HG02884 (cell line): ENCODE results near the gene MINDY3.
"Not testable (repeated sequence)": the region's sequence is repeated elsewhere in the genome, so short reads cannot be mapped to it uniquely, and the experiment has no call there.

ENCODE experiments used
- ATAC-seq: cut with Tn5 transposase; IDR thresholded peaks from one replicate; pipeline ENCODE4 v1.9.1; 2021; ENCODE audit warnings: mild to moderate bottlenecking, moderate library complexity; ENCODE audit not compliant: unreplicated experiment

Gene MINDY3

DNA sequence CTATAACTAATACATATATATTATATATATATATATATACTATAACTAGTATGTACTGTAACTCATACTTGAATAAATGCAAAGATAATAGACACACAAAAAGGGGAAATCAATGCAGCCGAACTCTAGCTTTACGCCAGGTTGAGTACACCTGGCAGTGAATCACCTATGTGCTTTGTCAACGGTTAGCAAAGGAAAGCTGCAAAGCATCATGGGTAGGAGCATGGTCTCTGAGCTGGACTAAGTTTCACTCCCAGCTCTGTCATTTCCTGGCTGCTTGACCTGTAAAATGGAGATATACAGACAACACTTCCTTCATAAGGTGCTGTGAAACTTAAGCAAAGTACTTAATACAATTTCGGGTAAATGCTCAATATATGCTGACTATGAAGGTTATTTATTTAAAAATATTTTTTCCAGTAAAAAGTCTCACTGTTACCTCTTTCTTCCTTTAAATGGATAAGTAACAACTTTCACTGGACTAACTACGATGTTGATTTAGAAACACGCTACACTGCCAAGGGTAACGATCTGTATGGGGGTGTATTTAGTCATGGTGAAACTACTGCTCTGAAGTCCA, 78.8 kb downstream of the MINDY3 start:
- ATAC-seq, result no peak

DNA sequence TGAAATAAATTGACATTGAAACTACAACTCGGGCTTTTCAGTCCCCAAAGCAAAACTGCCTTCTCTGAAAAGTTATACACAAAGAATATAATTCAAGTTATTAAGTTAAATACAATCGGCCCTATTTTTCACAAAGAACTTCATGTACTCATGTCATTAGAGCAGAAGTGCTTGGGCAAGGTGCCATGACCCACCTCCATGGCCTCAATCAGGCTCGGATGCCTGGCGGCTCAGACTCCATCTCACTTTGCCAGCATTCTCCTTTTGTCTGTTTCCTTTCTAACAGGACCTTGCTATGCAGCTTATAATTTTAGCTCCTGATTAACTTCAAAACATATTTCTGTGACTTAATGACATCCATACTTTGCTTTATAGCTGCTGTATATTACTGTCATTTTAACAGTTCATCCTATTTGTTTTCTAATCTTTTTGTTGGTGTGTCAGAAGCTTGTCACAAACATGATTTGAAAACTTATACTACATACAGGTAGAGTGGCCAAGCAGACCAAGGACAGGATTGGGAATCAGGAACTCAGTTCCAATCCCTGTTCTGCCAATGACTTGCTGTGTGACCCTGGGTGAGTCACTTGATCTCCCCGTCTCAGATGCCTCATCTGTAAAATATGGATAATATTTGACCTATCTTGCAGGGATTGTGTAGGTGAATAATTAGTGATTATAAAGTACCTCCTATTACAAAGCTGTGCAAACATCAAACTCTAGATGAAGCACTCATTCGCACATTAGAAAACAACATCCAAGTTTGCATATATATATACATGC, 79.8 kb downstream of the MINDY3 start:
- ATAC-seq, result no peak

DNA sequence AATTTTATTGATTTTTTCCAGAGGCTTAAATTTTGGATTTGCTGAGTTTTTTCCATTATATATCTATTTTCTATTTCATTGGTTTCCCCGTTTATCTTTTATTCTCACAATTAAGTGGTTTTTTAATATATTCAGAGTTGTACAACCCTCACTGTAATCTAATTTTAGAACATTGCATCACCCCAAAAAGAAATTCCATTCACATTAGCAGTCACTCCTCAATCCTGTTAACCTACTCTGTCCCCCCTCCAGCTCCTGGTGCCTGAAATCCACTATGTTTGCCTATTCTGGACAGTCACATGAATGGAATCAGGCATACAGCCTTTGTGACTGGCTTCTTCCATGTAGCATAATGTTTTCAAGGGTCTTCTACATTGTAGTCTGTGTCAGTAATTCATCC, 84.8 kb downstream of the MINDY3 start:
- no peak for ATAC-seq

DNA sequence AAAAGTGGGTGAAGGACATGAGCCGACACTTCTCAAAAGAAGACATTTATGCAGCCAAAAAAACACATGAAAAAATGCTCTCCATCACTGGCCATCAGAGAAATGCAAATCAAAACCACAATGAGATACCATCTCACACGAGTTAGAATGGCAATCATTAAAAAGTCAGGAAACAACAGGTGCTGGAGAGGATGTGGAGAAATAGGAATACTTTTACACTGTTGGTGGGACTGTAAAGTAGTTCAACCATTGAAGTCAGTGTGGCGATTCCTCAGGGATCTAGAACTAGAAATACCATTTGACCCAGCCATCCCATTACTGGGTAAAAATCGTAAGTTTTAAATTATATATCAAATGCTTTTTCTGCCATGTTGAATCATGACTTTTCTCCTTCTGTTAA, 85.8 kb downstream of the MINDY3 start:
- ATAC-seq, result not testable (repeated sequence)

DNA sequence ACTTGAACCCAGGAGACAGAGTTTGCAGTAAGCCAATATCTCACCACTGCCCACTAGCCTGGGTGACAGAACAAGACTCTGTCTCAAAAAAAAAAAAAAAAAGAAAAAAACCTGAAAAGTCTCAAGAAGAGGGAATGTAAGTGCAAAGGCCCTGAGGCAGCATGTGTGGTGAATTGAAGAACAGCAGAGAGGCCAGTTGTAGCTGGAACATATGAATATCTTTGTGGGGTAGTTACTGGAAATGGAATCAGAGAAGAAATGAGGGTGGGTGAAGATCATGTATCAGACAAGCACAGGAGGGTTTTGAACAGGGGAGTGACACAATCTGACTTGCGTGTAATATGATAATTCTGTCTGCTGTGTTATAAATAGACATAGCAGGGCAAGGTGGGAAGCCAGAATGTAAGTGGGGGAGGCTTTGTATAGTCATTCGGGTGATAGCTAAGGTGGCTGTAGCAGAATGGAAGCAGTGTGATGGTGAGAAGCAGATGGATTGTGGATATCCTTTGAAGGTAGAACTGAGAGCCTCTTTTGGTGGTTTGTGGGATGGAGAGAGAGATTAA, 95.3 kb downstream of the MINDY3 start:
- no peak for ATAC-seq

DNA sequence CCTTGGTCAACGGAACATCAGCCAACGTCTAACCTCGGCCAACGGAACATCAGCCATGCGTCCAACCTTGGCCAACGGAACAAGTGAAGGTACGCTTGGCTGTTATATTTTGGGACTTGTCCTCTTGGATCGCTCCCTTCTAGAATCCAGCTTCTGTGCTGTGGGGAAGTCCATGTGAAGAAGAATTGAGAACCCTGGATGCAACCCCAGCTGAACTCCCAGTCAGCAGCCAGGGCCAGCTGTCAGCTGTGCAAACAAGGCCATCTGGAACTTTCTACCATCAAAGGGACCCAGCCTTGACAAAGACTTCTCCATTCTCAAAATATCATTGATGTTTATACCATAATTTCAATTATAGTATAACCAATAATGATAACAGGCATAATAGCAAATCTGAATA, 97.3 kb downstream of the MINDY3 start:
- ATAC-seq, result no peak

DNA sequence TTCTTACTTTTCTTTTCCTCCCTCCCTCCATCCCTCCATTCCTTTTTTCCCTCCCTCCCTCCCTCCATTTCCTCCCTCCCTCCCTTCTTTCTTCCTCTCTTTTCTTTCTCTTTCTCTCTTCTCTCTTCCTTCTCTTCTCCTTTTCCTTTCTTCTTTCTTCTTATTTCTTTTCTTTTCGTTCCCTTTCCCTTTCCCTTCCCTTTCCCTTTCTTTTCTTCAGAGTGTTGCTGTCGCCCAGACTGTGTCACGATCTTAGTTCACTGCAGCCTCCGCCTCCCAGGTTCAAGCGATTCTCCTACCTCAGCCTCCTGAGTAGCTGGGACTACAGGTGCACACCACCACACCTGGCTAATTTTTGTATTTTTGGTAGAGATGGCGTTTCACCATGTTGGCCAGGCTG, 98.1 kb downstream of the MINDY3 start:
- not testable (repeated sequence) for ATAC-seq

DNA sequence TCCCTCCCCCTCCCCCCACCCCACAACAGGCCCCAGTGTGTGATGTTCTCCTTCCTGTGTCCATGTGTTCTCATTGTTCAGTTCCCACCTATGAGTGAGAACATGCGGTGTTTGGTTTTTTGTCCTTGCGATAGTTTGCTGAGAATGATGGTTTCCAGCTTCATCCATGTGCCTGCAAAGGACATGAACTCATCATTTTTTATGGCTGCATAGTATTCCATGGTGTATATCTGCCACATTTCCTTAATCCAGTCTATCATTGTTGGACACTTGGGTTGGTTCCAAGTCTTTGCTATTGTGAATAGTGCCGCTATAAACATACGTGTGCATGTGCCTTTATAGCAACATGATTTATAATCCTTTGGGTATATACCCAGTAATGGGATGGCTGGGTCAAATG, 99.1 kb downstream of the MINDY3 start:
- not testable (repeated sequence) for ATAC-seq

DNA sequence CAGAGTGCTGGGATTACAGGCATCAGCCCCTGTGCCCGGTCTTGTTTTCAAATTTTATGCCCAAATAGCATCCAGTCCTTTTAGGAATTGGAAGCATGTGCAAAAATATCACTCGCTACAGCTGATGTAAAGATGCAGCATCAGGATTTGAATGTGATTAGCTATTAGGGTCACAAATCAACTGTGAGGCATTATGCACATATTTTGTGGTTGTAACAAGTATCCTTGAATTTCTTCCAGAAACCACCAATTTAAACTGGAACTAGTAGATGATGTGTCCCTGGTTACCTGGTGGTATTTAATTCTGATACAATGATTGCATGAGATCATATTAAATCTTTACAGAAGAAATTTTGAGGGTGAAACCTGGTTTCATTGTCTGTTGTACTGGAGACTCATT, 99.6 kb downstream of the MINDY3 start:
- no peak for ATAC-seq

DNA sequence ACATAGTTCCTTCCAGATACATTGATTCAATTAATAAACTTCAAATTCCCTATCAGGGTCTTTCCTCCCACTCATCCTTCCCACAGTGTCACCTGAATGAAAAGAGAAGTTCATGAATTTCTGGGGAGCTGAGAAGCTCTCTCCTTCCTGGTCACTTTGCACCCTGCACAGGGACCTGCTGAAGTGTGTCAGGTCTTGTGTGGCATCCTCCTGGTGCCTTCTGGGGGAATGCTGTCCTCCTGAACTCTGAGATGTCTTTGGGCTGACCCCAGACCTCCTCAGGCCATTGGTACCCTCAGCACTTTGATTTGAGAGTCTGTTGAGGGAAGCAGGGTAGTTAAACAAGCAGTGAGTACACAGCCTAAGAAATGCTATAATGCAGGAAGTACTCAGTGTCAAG, 101.0 kb downstream of the MINDY3 start:
- no peak for ATAC-seq

DNA sequence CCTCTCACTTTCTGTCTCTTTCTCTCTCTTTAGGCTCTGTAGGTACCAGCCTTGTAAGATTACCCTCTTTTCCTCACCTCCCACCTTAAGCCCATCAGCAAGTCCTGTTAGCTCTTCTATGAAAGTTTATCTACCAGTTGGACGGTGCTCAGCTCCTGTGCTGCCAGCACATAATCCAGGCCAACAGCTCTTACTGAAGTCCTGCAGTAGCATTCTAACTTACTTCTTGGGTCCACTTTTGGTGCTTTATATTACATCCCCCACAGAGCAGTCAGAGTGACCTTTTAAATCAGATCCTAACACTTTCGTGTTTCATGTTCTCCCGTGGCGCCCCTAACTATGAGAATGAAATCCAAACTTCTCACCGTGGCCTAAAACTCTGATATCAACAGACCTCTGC, 101.7 kb downstream of the MINDY3 start:
- no peak for ATAC-seq

DNA sequence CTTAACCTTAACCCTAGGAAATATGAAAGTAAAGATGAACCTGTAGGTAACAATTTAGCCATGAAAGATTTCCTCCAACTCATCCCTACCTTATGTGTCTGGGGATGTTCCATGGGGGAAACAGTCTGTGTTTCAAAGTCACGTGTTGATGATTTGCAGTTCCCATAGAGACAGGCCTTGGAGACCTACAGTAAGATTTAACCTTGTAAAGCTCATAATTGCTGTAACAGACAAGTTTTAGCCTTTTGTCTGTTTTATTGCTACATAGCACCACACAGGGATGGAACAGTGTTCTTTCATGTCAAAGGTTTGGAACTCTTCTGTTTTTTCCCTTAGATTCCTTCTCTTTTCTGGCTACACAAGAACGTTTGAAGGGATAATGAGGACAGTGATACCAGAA, 105.4 kb downstream of the MINDY3 start:
- no peak for ATAC-seq

DNA sequence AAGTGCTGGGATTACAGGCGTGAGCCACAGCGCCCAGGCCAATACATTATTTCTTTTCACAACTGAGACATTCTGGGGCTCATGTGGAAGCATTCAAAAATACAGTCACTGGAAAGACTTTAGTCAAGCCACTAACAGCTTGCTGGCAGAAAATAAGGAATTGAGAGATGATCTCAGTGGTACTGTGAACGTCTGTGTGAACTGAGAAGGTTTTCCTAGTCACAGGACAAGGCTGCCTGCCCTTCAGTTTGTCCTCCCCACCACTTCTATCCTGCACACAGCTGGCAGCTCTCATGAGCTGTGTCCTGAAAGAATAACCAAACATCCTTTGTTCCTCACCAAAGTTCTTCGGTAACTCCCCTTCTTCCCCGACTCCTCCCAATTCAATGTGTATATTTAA, 109.3 kb downstream of the MINDY3 start:
- ATAC-seq, result no peak

DNA sequence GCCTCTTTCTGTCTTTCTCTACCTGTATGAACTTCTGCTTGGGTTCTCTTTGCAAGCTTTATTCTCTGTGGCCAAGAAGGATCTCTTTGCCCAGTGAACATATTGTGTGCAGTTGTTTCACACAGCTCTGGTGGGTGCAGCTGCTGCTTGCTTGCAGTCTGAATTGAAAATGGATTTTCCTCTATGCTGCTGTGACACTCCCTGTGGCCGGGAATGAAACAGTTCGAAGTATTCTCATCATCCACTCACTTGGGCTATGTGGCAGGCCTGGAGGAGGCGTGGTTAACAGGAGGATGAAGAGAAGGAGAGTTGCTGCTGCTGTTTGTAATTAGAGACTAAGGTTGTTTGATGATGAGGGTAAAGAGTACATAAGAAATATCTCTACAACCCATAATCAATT, 112.2 kb downstream of the MINDY3 start:
- ATAC-seq, result no peak

DNA sequence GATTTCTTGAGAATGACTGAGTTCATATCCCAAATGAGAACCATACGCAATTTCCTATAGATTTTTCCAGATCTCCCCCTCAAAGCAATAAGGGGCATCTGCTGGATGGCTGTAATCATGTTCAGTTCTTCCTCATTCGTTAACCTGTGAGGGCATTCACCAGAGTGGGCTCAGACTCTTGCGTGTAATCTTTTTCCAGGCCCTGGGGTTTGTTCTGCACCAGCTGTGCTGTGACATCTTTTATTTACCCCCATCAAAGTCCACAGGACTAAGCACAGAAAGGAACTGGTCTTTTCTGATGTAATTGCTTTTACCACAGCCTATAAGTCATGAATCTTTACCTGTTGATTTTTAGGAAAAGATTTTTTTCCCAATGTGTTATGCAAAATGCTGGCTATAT, 112.7 kb downstream of the MINDY3 start:
- ATAC-seq, result no peak

DNA sequence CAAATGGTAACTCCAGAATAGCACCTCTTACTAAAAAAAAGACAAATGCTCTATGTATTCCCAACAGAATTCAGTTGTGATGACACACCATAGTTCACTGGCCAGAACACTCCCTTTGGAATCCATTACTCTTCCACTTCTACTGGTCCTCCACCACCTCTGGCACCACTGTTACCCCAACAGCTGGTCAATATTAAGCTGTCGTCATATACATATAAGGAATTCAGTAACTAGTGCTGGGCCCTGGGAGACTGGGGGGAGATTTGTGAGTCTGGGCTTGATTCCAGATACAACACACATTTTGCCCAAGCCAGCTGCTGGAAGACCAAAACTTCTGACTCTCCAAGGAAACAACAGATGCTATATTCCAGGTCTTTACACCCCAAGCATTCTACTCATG, 114.6 kb downstream of the MINDY3 start:
- no peak for ATAC-seq

DNA sequence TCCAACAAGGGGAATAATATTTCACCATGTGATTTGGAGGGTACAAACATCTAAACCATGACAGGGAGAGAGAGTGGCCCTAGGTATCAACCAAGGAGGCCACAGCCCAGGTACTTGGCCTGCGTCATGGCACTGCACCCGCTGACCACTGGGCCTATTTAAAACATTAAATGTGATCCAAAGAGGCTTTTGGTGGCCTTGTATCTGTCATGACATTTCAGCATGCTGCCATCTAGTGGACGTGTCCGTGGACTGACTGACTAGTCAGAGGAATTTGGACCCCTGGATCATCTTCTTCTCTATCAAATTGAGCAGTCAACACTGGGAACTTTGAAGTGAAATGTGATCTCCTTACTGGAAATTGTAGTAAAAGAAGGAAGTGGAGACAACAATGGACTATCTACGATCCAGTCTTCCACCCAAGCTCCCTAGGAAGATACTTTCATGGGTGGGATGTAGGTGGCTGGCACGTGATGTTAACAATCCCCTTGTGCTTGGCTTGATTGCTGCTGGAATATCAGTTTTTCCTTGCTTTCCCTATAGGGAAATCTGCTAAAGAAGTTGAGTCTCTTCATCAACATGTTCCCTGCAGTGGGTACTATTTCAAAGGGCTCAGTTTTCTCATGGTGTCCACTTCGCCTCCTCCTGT, 116.0 kb downstream of the MINDY3 start:
- ATAC-seq, result peak; percentile 45

DNA sequence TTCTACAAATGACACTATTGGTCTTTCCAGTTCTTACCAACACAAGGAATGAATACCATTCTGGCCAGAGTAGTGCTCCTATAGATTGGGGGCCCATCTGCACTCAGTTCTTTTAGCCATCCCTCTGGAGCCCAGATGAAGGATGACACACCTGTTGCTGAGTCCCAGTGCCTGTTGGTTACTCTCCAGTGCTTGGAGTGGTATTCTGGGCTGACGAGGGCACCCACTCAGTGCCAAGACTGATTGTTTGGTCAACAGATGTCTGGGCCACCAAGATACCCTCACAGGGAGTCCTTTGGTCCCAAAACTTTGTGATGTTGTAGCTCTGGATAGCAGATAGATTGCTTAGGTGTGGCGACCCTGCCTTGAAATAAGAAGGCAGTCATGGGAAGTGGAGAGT, 116.9 kb downstream of the MINDY3 start:
- no peak for ATAC-seq

DNA sequence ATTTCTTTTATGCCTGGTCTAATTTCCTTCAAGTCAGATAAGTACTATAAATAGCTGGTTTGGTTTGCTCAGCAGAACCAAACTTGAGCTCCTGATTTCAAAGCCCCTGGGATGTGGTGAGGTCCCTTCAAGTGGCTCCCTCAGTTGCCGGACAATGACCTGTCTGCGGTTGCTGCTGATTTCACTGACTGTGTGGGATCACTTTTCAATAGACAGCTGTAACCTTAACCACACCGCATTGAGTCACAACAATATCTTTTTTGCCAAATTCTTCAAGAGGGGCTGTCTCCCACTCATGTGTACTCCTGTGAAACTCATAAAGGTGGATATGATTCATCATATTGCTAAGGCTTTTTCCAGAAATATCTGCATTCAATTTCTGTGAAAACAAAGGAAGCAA, 117.5 kb downstream of the MINDY3 start:
- no peak for ATAC-seq

DNA sequence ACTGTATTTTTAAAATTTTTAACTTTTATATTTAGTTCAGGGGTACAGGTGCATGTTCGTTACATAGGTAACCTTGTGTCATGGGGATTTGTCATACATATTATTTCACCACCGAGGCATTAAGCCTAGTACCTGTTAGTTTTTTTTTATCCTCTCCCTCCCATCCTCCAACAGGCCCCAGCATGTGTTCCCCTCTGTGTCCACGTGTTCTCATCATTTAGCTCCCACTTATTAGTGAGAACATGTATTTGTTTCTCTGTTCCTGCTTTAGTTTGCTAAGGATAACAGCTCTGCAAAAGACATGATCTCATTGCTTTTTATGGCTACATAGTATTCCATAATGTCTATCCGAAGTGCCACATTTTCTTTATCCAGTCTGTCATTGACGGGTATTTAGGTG, 118.2 kb downstream of the MINDY3 start:
- ATAC-seq, result no peak

DNA sequence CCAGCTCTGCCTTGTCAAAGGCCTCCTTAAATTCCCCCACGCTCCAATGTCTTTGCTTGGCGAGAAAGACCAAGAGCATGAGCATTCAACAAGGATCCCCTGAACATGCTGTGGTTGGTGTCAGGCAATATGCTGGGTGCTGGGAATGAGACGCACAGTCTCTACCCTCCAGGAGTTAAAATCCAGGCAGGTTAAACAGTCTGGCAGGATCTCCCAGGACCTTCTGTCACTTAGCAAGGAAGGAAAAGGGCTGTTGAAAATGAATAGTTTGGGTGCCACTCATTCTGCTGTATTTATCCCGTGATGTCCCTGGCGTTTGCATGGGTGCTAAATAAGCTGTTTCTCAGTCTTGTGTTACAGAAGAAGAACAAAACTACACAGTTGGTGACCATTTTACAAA, 118.7 kb downstream of the MINDY3 start:
- no peak for ATAC-seq

DNA sequence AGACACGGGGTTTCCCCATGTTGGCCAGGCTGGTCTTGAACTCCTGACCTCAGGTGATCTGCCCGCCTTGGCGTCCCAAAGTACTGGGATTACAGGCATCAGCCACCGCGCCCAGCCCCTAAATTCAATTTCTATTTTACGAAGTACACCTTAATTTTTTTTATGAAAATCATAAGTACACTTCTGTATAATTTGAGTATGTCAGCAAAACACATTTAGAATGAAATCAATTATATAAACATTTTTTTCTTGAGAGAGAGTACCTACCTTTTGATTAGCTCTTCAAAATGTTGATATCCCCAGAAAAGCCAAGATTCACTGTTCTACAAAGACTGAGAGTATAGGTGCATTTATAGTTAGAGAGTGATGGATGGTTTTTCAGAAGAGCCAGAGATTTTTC, 120.0 kb downstream of the MINDY3 start:
- no peak for ATAC-seq
